Astrocyte (in vitro differentiated cells and primary cell): Measurements from ENCODE around the gene SUPT3H.

Experiments
- CTCF ChIP-seq: IDR thresholded peaks from 2 replicates; pipeline ENCODE4 v1.5.1; 2011; ENCODE audit warnings: low read depth, mild to moderate bottlenecking, inconsistent platforms, low read length, moderate library complexity; ENCODE audit not compliant: insufficient read depth
- EZH2 ChIP-seq: IDR thresholded peaks from 2 replicates; pipeline ENCODE4 v1.6.1; 2012; ENCODE audit warnings: mild to moderate bottlenecking, low read length, inconsistent platforms; ENCODE audit not compliant: insufficient read depth

GRCh38 chr6:45364466-45364865, 13.3 kb downstream of the SUPT3H start:
- TF ChIP-seq CTCF (no peak), EZH2 (no peak)
